Suprapubic skin (tissue), 4 donors: ENCODE results near the gene METTL9.

Experiments used
- EP300 ChIP-seq: sonication (generic); formaldehyde crosslinking; IDR thresholded peaks from one replicate; pipeline ENCODE4 v1.6.1; 2017; ENCODE audit warnings: antibody characterized with exemption
- POLR2AphosphoS5 ChIP-seq, 3 donors: sonication (generic); formaldehyde crosslinking; IDR thresholded peaks; one replicate each; pipeline ENCODE4 v1.6.1; 2017; ENCODE audit warnings: antibody characterized with exemption in 3 of 3
- TF ChIP-seq, protein P1 (sequence below), 2 donors: fragments of 200-600 bp in 1 of 2; fragments of 450-650 bp in 1 of 2; sonication (generic) in 1 of 2; IDR thresholded peaks; one replicate each; pipeline ENCODE4 v1.5.1; 2016 to 2019; ENCODE audit warnings: antibody characterized with exemption in 2 of 2, mild to moderate bottlenecking in 1 of 2, moderate library complexity in 1 of 2

DNA sequence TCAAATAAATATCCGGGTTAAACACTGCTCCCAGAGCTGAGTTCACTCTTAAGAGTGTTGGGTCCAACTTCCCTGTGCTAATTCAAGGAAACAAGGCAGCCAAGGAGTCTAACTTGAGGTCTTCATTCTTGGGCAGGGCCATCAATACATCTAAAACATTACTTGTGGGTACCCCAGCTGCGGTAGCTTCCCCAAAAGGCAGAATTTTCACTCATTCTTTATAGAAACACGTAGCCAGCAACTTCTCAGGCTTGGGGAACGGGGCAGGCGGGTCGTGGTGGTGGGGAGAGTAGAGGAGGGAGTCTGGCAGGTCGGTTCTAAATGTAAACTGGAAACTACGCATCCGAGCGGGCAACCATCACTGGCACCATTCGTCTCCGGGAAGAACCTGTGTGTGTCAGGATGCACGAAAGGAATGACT, 666 bp upstream of the METTL9 start:
- TF ChIP-seq, protein P1, sequence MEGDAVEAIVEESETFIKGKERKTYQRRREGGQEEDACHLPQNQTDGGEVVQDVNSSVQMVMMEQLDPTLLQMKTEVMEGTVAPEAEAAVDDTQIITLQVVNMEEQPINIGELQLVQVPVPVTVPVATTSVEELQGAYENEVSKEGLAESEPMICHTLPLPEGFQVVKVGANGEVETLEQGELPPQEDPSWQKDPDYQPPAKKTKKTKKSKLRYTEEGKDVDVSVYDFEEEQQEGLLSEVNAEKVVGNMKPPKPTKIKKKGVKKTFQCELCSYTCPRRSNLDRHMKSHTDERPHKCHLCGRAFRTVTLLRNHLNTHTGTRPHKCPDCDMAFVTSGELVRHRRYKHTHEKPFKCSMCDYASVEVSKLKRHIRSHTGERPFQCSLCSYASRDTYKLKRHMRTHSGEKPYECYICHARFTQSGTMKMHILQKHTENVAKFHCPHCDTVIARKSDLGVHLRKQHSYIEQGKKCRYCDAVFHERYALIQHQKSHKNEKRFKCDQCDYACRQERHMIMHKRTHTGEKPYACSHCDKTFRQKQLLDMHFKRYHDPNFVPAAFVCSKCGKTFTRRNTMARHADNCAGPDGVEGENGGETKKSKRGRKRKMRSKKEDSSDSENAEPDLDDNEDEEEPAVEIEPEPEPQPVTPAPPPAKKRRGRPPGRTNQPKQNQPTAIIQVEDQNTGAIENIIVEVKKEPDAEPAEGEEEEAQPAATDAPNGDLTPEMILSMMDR (IDR thresholded peaks at IDR 0.05): no peak
- no peak for TF ChIP-seq EP300
- no peak for TF ChIP-seq POLR2AphosphoS5 (IDR thresholded peaks at IDR 0.05)
